ENCODE results near the gene SMARCAD1. TPM values are rescaled to one million over a fixed set of nuclear protein-coding genes. Genes with fewer than 3 reads are reported as not detected.

SMARCAD1 gene
- total and polyA plus RNA-seq, 2 experiments from 2014 or later = 14.1 to 26.3 TPM

DNA sequence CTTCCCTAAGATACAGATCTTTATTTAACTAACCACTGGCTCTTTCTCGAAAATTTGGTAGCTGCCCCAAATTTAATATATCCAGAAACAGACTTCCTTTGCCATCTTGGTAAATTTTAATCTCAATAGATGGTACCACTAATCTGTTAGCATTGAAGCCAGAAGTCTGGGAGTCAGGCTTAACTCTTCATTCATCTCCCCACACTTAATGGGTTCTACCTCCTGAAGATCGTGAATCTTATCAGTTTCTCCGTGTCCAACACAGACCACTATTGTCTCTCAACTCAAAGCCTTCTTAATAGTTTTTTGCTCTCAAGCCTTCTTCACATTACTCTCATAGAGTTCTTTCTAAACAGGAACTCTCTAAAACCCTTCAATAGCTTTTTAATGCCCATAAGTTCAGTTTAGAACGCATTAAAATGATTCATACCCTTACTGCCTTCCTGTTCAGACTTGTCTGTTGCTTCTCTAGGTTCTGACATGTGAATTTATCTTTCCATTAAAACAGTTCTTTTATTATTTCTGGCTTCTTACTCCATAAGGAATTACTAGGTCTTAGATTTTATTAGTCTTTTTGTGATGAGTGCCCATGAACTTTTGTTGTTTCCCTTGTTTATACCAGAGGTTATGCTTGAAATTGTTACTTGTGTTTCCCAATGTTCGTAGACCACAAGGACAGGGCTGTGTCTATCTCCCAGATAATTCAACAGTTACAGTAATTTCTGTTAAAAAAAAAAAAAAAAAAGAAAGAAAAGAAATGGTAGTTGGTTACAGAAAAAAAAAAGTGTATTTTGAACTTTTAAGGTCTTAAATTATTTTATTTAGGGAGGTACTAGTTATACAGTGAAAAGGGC is 54.7 kb downstream of the SMARCAD1 start:
- Histone ChIP-seq H3K4me2 (ENCODE audit: unreplicated experiment) (no peak overlapping the region), H2AFZ (no peak overlapping the region), H3K9ac (no peak overlapping the region), H3K9me3 (ENCODE audit: low read depth) (no peaks in the 10 kb centered on the region), H3K36me3 (ENCODE audit: low read depth) (peaks cover 28% of the 10 kb centered on the region), H3K4me3 (no peak overlapping the region), H3K79me2 (ENCODE audit: insufficient read depth) (peaks cover 5% of the 10 kb centered on the region), H3K4me1 (ENCODE audit: insufficient read depth) (no peaks in the 10 kb centered on the region), H3K27me3 (replicated peaks; ENCODE audit: insufficient read depth) (no peaks in the 10 kb centered on the region), H3K9me2 (ENCODE audit: insufficient read depth) (no peaks in the 10 kb centered on the region), H3F3A (ENCODE audit: insufficient read depth) (no peaks in the 10 kb centered on the region), H4K20me1 (ENCODE audit: insufficient read depth) (no peaks in the 10 kb centered on the region), H3K27ac (no peak overlapping the region)
- TF ChIP-seq EZH2 (IDR thresholded peaks at IDR 0.05; ENCODE audit: insufficient read depth, poor library complexity, severe bottlenecking) = no peak
- no peak for TF ChIP-seq EZH2phosphoT487 (IDR thresholded peaks at IDR 0.05; ENCODE audit: insufficient read depth, low read depth)
- in situ Hi-C loops (cut with MboI) = no loop called here
- DNase-seq = no peak
- 95 to 99% methylated on average over 5 of the region's 5 CpGs for WGBS, 2 experiments (ENCODE audit: low coverage in 1 of 2, low lambda C conversion rate in 2 of 2, missing lambda C conversion rate in 2 of 2)

DNA sequence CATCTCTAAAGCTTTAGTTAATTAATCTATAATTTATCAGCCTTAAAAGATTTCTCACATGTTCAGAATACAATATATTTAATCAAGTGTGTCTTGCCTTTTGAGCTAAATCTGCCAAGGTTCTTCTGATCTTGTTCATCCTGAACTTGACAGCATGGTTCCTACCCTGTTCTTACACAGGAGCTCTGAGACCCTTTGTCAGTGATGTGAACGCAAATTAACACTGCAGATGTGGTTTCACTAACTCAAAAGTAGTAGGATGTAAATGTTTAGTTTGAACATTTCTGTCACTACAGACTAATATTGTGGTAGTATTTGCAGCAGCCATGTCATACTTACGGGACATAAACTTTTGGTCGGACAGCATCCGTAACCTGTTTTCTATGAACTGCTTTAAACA is 59.4 kb downstream of the SMARCAD1 start:
- Histone ChIP-seq H3K4me3 (no peak overlapping the region), H3K27ac (no peak overlapping the region), H3K9me3 (ENCODE audit: low read depth) (no peaks in the 10 kb centered on the region), H3K36me3 (ENCODE audit: low read depth) (peaks cover 28% of the 10 kb centered on the region), H3K9me2 (ENCODE audit: insufficient read depth) (no peaks in the 10 kb centered on the region), H3K4me2 (ENCODE audit: unreplicated experiment) (no peak overlapping the region), H3K79me2 (ENCODE audit: insufficient read depth) (peaks cover 3% of the 10 kb centered on the region), H3K4me1 (ENCODE audit: insufficient read depth) (no peaks in the 10 kb centered on the region), H4K20me1 (ENCODE audit: insufficient read depth) (no peaks in the 10 kb centered on the region), H2AFZ (no peak overlapping the region), H3K9ac (no peak overlapping the region), H3F3A (ENCODE audit: insufficient read depth) (no peaks in the 10 kb centered on the region), H3K27me3 (replicated peaks; ENCODE audit: insufficient read depth) (no peaks in the 10 kb centered on the region)
- in situ Hi-C loops (cut with MboI) = no loop called here
- DNase-seq = no peak
- TF ChIP-seq EZH2 (IDR thresholded peaks at IDR 0.05; ENCODE audit: insufficient read depth, poor library complexity, severe bottlenecking) (no peak), EZH2phosphoT487 (IDR thresholded peaks at IDR 0.05; ENCODE audit: insufficient read depth, low read depth) (no peak)
- WGBS, 2 experiments (ENCODE audit: low coverage in 1 of 2, low lambda C conversion rate in 2 of 2, missing lambda C conversion rate in 2 of 2) = 85 to 88% methylated on average over 4 of the region's 4 CpGs

DNA sequence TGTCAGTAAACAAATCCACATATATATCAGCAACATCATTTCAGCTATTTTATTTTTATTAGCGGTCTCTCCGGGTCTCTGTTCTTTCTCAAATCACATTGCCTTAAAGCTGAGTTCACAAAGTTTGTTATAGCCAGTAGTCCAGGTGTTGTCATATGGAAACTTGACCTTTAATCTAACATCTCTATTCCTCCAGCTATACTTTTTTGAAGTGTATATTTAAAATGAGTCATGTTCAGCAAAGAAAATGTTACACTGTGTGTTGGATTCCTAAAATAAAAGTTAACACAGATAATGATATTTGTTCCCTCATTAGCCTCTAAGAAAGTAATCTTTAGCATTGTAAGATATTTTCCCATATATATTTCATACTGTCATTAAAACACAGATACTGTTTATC is 63.6 kb downstream of the SMARCAD1 start:
- in situ Hi-C loops (cut with MboI) = no loop called here
- Histone ChIP-seq H3K27ac (no peak overlapping the region), H3K9me2 (ENCODE audit: insufficient read depth) (no peaks in the 10 kb centered on the region), H3K4me1 (ENCODE audit: insufficient read depth) (peaks cover 10% of the 10 kb centered on the region), H4K20me1 (ENCODE audit: insufficient read depth) (no peaks in the 10 kb centered on the region), H2AFZ (no peak overlapping the region), H3K4me3 (no peak overlapping the region), H3K9ac (no peak overlapping the region), H3K27me3 (replicated peaks; ENCODE audit: insufficient read depth) (no peaks in the 10 kb centered on the region), H3K36me3 (ENCODE audit: low read depth) (peaks cover 23% of the 10 kb centered on the region), H3K4me2 (ENCODE audit: unreplicated experiment) (no peak overlapping the region), H3K9me3 (ENCODE audit: low read depth) (no peaks in the 10 kb centered on the region), H3F3A (ENCODE audit: insufficient read depth) (peaks cover 12% of the 10 kb centered on the region; the same call in 1 of the 2 replicates), H3K79me2 (ENCODE audit: insufficient read depth) (no peaks in the 10 kb centered on the region)
- WGBS, 2 experiments (ENCODE audit: low coverage in 1 of 2, low lambda C conversion rate in 2 of 2, missing lambda C conversion rate in 2 of 2) = 48 to 52% methylated on average over 2 of the region's 2 CpGs
- TF ChIP-seq EZH2phosphoT487 (IDR thresholded peaks at IDR 0.05; ENCODE audit: insufficient read depth, low read depth) (no peak), EZH2 (IDR thresholded peaks at IDR 0.05; ENCODE audit: insufficient read depth, poor library complexity, severe bottlenecking) (no peak)
- DNase-seq = no peak

DNA sequence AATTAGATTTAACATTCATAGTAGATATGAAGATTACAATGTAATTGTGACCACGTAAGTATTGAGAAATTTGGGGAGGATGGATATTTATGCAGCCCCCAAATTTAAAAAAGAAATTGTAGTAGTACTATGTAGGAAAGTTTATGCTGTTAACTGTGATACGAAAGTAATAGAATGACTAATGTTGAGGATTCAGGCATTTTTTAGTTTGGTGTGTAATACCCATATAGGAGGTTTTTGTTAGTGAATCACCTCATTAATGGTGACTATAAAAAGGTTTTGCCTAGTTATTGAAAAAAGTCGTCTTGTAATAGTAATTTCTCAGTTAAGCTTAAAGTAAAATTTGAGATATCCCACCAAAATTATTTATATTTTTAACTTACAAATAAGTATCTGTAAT is 67.2 kb downstream of the SMARCAD1 start:
- Histone ChIP-seq H3K4me2 (ENCODE audit: unreplicated experiment) (peak overlapping the region; percentile 59), H3K9ac (0 out of 2 replicates have a peak overlapping the region, but pooled peaks have one; percentile 26), H3F3A (ENCODE audit: insufficient read depth) (peaks cover 12% of the 10 kb centered on the region; the same call in 1 of the 2 replicates), H3K4me3 (no peak overlapping the region), H3K27me3 (replicated peaks; ENCODE audit: insufficient read depth) (no peaks in the 10 kb centered on the region), H3K27ac (peak overlapping the region; percentile 57), H3K36me3 (ENCODE audit: low read depth) (peaks cover 44% of the 10 kb centered on the region), H3K9me2 (ENCODE audit: insufficient read depth) (no peaks in the 10 kb centered on the region), H3K4me1 (ENCODE audit: insufficient read depth) (peaks cover 10% of the 10 kb centered on the region), H2AFZ (no peak overlapping the region), H3K9me3 (ENCODE audit: low read depth) (no peaks in the 10 kb centered on the region), H3K79me2 (ENCODE audit: insufficient read depth) (no peaks in the 10 kb centered on the region), H4K20me1 (ENCODE audit: insufficient read depth) (no peaks in the 10 kb centered on the region)
- TF ChIP-seq EZH2phosphoT487 (IDR thresholded peaks at IDR 0.05; ENCODE audit: insufficient read depth, low read depth) (no peak), EZH2 (IDR thresholded peaks at IDR 0.05; ENCODE audit: insufficient read depth, poor library complexity, severe bottlenecking) (no peak)
- peak; percentile 85 for DNase-seq
- 14 to 22% methylated on average over 3 of the region's 3 CpGs for WGBS, 2 experiments (ENCODE audit: low coverage in 1 of 2, low lambda C conversion rate in 2 of 2, missing lambda C conversion rate in 2 of 2)
- in situ Hi-C loops (cut with MboI) = no loop called here
